PC-3 (cell line): ENCODE data around the gene VSIR. TPM values are rescaled to one million over a fixed set of nuclear protein-coding genes. Genes with fewer than 3 reads are reported as not detected.

Experiments used
- ATAC-seq: fragments of 200-7000 bp; cut with Tn5 transposase; 2 replicates; pipeline ENCODE4 v1.9.1; 2020; ENCODE audit warnings: mild to moderate bottlenecking, moderate library complexity
- BruUV-seq: library from RNA; stranded (reverse); fragments of 400-500 nt; replicated peaks from 2 replicates; lab custom pipeline; 2021; lab: Mats Ljungman, UMichigan
- CTCF ChIA-PET: fragments of 300-600 bp; sonication (Branson Sonifier 250); formaldehyde crosslinking; loops from one replicate; lab custom pipeline; 2022; ENCODE audit warnings: antibody characterized with exemption; lab: Charles Lee
- POLR2A ChIA-PET: fragments of 300-600 bp; sonication (Branson Sonifier 250); formaldehyde crosslinking; loops from one replicate; lab custom pipeline; 2022; ENCODE audit warnings: antibody characterized with exemption; ENCODE audit not compliant: unreplicated experiment; lab: Charles Lee
- DNase-seq: peaks from one replicate; pipeline ENCODE4 v3.0.0-alpha.2; 2015
- H2AFZ ChIP-seq: fragments of 300-600 bp; sonication (generic); 2 replicates; pipeline ENCODE4 v1.6.0; 2016; ENCODE audit warnings: antibody characterized with exemption, low read length
- H3F3A ChIP-seq: fragments of 300-600 bp; sonication (generic); one replicate; pipeline ENCODE4 v1.6.0; 2017; ENCODE audit warnings: antibody characterized with exemption, low read length, control low read depth, mild to moderate bottlenecking; ENCODE audit not compliant: unreplicated experiment
- H3K27ac ChIP-seq: fragments of 300-600 bp; sonication (generic); 2 replicates; pipeline ENCODE4 v1.5.1; 2016; ENCODE audit warnings: mild to moderate bottlenecking, low read length
- H3K27me3 ChIP-seq: fragments of 300-600 bp; sonication (generic); 2 replicates; pipeline ENCODE4 v1.6.1; 2016; ENCODE audit warnings: low read length, mixed read lengths
- H3K36me3 ChIP-seq: fragments of 300-600 bp; sonication (generic); 2 replicates; pipeline ENCODE4 v1.6.1; 2016; ENCODE audit warnings: low read depth, mixed run types, low read length, mixed read lengths
- H3K4me1 ChIP-seq: fragments of 300-600 bp; sonication (generic); 2 replicates; pipeline ENCODE4 v1.5.1; 2016; ENCODE audit warnings: low read length; ENCODE audit not compliant: insufficient read depth
- H3K4me2 ChIP-seq: fragments of 300-600 bp; sonication (generic); 2 replicates; pipeline ENCODE4 v1.6.0; 2016; ENCODE audit warnings: low read length
- H3K4me3 ChIP-seq: fragments of 300-600 bp; sonication (generic); 2 replicates; pipeline ENCODE4 v1.5.1; 2016; ENCODE audit warnings: mild to moderate bottlenecking, low read length, mixed read lengths
- H3K79me2 ChIP-seq: fragments of 300-600 bp; sonication (generic); 2 replicates; pipeline ENCODE4 v1.6.1; 2017; ENCODE audit warnings: low read length, mixed read lengths
- H3K9ac ChIP-seq: fragments of 300-600 bp; sonication (generic); 2 replicates; pipeline ENCODE4 v1.6.0; 2016; ENCODE audit warnings: mild to moderate bottlenecking, low read length
- H3K9me2 ChIP-seq: fragments of 300-600 bp; sonication (generic); replicated peaks from 2 replicates; pipeline ENCODE4 v1.6.1; 2016; ENCODE audit warnings: mixed run types, low read length, mixed read lengths
- H3K9me3 ChIP-seq: fragments of 300-600 bp; sonication (generic); 2 replicates; pipeline ENCODE4 v1.6.1; 2016; ENCODE audit warnings: low read length, mixed read lengths
- H4K20me1 ChIP-seq: fragments of 300-600 bp; sonication (generic); 2 replicates; pipeline ENCODE4 v1.6.1; 2016; ENCODE audit warnings: low read length, mixed read lengths
- CTCF ChIP-seq: fragments of 300-600 bp; sonication (generic); conservative IDR thresholded peaks from 2 replicates; pipeline ENCODE4 v1.5.1; 2017; ENCODE audit warnings: antibody characterized with exemption, low read depth, mild to moderate bottlenecking, low read length
- EZH2 ChIP-seq: fragments of 300-600 bp; sonication (generic); IDR thresholded peaks from one replicate; pipeline ENCODE4 v1.6.1; 2017; ENCODE audit warnings: antibody characterized with exemption, mild to moderate bottlenecking, low read length; ENCODE audit not compliant: unreplicated experiment
- EZH2phosphoT487 ChIP-seq: fragments of 300-600 bp; sonication (generic); IDR thresholded peaks from 2 replicates; pipeline ENCODE4 v1.6.1; 2018; ENCODE audit warnings: mild to moderate bottlenecking, antibody characterized with exemption, low read length, borderline replicate concordance
- intact Hi-C: fragments of 100-400 bp; cut with micrococcal nuclease; formaldehyde crosslinking; loops from 2 replicates; pipeline ENCODE4 v1.9.0; 2023
- total RNA-seq: library from RNA; depleted of rRNA; stranded (reverse); fragments of >200 nt; gene quantifications from 2 replicates; pipeline ENCODE4 v1.2.3, GENCODE V29; 2014

VSIR gene
- total RNA-seq, 1 experiment from 2014 or later, result 14.1 TPM

- H3K4me3 ChIP-seq, result no peak overlapping the region
- H3K27me3 ChIP-seq, result no peaks in the 10 kb centered on the region
- no peak overlapping the region for H3K27ac ChIP-seq
- intact Hi-C loops, result loop anchor here (5.0 kb wide), 2 partner anchors 43 to 108 kb away; partner anchors contain the start of gene VSIR
- CTCF ChIA-PET, result no interaction called here
- POLR2A ChIA-PET, result no interaction called here
- no peak overlapping the region for H3K9ac ChIP-seq
- BruUV-seq, result no TSS peak
- DNase-seq (no peak), ATAC-seq (no peak)
- H3K9me3 ChIP-seq, result no peaks in the 10 kb centered on the region
- TF ChIP-seq CTCF (no peak), EZH2 (no peak), EZH2phosphoT487 (no peak)
- no peaks in the 10 kb centered on the region for H3K4me1 ChIP-seq
- H4K20me1 ChIP-seq, result no peaks in the 10 kb centered on the region
- no peak overlapping the region for H3K4me2 ChIP-seq
- H2AFZ ChIP-seq, result no peak overlapping the region
- no peaks in the 10 kb centered on the region for H3K79me2 ChIP-seq
- no peaks in the 10 kb centered on the region for H3K9me2 ChIP-seq
- H3F3A ChIP-seq, result no peaks in the 10 kb centered on the region
- peaks cover 3% of the 10 kb centered on the region; the same call in 1 of the 2 replicates for H3K36me3 ChIP-seq
Observed at GRCh38 chr10:71814922-71815411, 41.6 kb upstream of the VSIR start.

- H3K9me3 ChIP-seq, result no peaks in the 10 kb centered on the region
- H3K27ac ChIP-seq, result no peak overlapping the region
- no peak overlapping the region for H3K4me3 ChIP-seq
- H4K20me1 ChIP-seq, result no peaks in the 10 kb centered on the region
- intact Hi-C loops, result loop anchor here (5.0 kb wide), 2 partner anchors 41 to 106 kb away; partner anchors contain the start of gene VSIR
- no peak overlapping the region for H3K9ac ChIP-seq
- H3K9me2 ChIP-seq, result no peaks in the 10 kb centered on the region
- H3K79me2 ChIP-seq, result no peaks in the 10 kb centered on the region
- ATAC-seq, result no peak
- DNase-seq, result no peak
- H3K27me3 ChIP-seq, result no peaks in the 10 kb centered on the region
- peaks cover 3% of the 10 kb centered on the region; the same call in 1 of the 2 replicates for H3K36me3 ChIP-seq
- no TSS peak for BruUV-seq
- H3K4me2 ChIP-seq, result no peak overlapping the region
- H3K4me1 ChIP-seq, result no peaks in the 10 kb centered on the region
- no peak for TF ChIP-seq EZH2
- TF ChIP-seq EZH2phosphoT487, result no peak
- TF ChIP-seq CTCF, result no peak
- POLR2A ChIA-PET, result no interaction called here
- CTCF ChIA-PET, result no interaction called here
- no peak overlapping the region for H2AFZ ChIP-seq
- H3F3A ChIP-seq, result no peaks in the 10 kb centered on the region
Observed at GRCh38 chr10:71812913-71813590, 39.7 kb upstream of the VSIR start.
